Inferior parietal cortex (tissue), 1 donor: ENCODE measurements around the gene SLC22A1.
"Not testable (repeated sequence)": the region's sequence is repeated elsewhere in the genome, so short reads cannot be mapped to it uniquely, and the experiment has no call there.

Experiments
- DNase-seq: peaks from one replicate; pipeline ENCODE4 v3.0.0-alpha.2; 2016; ENCODE audit errors: extremely low spot score

SLC22A1 gene

DNA sequence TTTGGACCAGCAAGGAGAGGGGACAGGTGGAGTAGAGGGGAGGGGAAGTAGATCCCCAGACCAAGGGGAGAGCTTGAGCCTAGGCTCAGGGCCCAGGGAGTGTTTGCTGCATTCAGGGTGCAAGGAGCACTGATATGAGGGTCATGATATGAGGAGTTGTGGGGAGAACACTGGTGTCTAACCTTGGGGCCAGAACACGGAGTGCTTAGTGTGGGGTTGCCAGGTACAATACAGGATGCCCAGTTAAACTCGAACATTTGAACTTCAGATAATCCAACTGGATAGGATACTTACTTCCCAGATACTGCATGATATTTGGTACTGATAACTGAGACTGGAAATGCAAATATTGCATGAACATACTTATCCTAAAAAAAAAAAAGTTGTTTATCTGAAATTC is 2.4 kb downstream of the SLC22A1 start:
- DNase-seq = no peak

GRCh38 chr6:160124605-160125004 is 3.0 kb downstream of the SLC22A1 start:
- DNase-seq = no peak

- DNase-seq = not testable (repeated sequence)
These were observed 3.5 kb downstream of the SLC22A1 start for GRCh38 chr6:160125105-160125504.

DNA sequence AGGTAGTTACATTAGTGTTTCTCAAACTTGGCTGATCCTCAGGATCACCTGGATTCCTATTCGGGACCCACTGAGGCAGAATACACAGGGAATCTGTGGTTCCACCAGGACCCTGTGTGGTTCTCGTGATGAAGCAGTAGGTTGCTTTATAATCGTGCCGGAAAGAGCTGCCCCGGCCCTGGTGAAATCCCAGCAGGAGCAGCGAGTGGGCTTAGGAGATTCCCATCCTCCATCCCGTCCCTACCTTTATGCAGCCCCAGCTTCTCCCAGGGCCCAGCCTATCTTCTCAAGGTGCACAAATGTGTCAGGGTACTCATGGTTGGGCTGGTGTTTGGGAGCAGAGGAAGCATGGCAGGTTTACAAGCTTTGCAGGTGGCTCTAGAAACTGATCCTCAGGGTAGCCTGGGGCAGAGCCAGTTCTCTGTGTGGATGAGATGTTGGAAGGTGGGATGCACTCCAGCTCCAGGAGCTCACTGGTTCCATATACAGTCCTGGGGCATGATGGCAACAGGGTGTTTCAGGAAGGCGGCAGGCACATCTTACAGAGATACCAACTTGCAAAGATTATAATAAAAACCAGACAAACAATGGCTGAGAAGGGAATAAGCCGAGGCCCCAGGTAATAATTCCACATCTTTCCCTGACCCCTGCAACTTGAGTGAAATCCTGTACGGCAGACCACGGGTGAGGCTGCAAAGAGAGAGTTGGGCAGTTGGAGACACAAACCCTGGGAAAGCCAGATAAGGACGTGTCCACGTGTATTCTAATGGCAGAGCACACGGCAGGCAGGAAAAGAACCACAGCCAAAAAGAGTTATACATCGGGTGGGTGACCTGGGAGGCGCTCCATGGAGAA is 5.9 kb downstream of the SLC22A1 start:
- no peak for DNase-seq

DNA sequence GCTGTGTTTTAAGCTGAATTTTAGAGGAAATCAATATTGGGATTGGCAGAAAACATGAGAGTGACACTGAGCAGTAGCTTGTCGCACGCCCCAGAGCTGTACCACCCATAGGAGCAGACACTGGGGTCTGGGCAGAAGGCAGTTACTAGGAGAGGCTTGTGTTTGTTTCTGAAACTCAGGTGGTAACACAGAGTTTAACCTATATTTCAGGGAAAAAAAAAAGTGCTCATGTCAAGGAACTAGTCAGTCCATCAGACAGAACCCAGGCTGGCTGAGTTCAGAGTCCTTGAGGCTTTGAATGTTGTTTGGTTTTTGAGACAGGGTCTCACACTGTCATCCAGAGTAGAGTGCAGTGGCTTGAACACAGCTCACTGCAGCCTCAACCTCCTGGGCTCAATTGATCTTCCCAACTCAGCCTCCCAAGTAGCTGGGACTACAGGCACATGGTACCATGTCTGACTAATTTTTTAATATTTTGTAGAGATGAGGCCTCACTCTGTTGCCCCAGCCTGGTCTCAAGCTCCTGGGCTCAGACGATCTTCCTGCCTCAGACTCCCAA is 6.6 kb downstream of the SLC22A1 start:
- DNase-seq = no peak

DNA sequence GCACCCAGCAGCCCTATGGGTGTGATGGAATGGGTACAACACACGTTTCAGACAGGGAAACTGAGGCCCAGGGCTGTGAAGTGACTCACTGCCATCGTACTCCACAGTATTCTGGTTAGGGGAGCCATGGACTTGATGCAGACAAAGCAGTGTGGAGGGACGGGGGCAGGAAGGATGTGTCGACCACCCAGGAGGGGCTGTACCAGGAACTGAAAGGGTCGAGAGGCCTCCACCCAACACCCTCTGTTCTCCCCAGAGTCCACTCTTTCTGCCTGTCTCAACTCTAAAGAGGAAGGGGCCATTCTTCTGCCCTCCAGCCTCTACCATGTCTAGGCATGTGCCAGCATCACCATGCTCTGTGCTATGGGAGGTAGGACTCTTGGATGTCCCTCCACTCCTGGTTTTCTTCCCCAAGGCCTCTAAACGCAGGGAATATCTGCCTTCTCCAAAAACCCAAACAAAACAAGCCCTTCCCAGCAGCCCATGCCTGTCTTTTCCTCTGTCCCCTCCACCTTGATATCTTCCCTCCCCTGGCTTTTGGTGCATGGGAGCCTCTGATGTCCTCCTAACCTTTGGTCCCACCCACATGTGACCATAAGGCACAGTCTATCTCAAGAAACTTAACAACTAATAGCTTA is 7.4 kb downstream of the SLC22A1 start:
- DNase-seq = no peak

GRCh38 chr6:160129881-160130615 is 8.4 kb downstream of the SLC22A1 start:
- DNase-seq = no peak

GRCh38 chr6:160130729-160131484 is 9.3 kb downstream of the SLC22A1 start:
- DNase-seq = no peak

GRCh38 chr6:160131636-160132296 is 10.2 kb downstream of the SLC22A1 start:
- DNase-seq = no peak

DNA sequence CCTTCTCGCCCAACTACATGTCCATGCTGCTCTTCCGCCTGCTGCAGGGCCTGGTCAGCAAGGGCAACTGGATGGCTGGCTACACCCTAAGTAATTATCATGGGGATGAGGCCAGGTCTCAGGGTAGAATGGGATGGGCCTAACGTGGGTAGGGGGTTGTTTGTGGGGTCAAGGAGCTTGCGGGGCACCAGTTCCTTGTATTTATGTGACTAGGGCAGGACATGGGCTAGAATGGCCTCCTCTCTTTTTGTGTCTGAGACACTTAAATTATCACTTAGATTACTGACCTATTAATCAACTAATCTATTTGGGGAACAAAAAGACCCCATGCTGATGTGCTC is 10.7 kb downstream of the SLC22A1 start:
- no peak for DNase-seq

- DNase-seq = no peak
These were observed 11.2 kb downstream of the SLC22A1 start for GRCh38 chr6:160132776-160133338.

DNA sequence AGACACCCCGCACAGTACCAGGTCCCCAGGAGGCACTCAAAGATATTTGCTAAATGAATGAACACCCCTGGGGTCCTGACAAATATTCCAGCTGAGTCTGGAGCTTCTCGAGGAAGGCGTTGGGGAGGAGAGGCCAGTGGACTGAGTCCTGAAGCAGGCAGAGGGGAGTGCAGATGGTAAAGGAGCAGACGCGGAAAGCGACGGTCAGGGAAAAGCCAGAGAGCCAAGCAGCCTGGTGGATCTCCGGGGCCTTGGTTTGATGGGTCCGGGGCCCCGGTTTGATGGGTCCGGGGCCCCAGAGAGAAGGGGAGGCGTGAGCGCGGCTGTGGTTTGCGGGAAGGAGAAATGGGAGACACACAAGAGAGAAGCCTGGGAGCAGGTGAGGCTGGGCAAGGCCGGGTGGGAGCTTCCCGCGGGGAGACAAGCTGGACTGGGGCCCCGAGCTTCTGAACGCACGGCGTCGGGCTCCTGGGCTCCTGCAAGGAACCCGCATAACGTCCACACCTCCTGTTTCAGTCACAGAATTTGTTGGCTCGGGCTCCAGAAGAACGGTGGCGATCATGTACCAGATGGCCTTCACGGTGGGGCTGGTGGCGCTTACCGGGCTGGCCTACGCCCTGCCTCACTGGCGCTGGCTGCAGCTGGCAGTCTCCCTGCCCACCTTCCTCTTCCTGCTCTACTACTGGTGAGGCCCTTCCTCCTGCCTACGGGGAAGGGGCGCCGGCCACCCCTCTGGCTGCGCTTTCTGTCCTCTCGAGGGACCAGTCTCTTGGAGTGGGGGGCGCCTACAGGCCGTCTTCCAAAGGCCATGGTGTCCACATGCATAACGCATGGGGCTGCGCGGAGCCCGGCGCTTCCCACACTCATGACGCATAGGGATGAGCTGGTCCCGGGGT is 12.1 kb downstream of the SLC22A1 start:
- DNase-seq = no peak

DNA sequence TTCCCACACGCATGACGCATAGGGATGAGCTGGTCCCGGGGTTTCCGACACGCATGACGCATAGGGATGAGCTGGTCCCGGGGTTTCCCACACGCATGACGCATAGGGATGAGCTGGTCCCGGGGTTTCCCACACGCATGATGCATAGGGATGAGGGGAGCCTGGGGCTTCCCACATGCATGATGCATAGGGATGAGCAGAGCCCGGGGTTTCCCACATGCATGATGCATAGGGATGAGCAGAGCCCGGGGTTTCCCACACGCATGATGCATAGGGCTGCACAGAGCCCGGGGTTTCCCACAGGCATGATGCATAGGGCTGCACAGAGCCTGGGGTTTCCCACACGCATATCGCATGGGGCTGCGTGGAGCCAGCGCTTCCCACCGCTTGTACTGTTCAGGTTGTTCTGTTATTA is 12.7 kb downstream of the SLC22A1 start:
- not testable (repeated sequence) for DNase-seq

DNA sequence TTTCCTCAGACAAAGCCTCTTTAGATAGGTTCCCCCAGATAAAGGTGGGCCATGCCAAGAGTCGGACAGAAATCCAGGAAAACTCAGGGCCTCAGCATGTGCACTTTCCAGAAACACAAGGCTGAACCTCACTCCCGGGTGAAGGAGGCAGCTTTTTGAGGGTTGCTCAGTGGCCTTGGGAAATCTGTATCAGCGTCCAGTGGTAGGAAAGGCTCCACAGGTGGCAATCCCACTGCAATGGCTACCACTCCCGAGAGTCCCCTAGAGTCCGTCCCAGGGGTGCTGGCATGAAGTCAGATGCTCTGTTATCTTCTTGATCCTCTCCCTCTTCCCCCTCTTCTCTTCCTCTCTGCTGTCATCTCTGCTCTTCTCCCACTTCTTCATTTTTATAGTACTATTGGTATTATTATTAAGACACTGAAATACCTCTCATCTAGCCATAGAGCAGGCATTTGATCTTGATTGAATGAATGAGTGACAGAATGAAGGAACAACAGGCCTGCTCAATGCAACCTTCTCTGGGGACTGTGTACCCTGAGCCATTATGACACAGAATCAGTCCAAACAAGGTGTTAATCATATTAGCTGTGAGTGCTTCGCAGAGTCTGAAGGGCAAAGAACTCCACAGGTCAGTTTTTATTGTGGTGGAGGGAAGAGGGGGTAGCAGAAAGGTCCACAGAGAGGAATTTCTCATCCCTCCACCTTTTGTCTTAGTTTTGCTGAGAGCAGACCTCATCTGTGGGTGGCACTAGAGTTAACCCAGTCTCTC is 13.3 kb downstream of the SLC22A1 start:
- no peak for DNase-seq

GRCh38 chr6:160135907-160136655 is 14.5 kb downstream of the SLC22A1 start:
- no peak for DNase-seq

GRCh38 chr6:160137130-160137988 is 15.7 kb downstream of the SLC22A1 start:
- DNase-seq = no peak
